K562 (cell line): ENCODE measurements around the gene GPN1.
A peak's percentile ranks its signal among the peaks of the same experiment; 100 is the strongest.

Experiments used
- FOXA3 ChIP-seq, 2 experiments: fragments of 450-650 bp in 1 of 2; sonication (generic) in 1 of 2; formaldehyde crosslinking; IDR thresholded peaks in 1 of 2; conservative IDR thresholded peaks in 1 of 2; 2 replicates each; pipeline versions ENCODE4 v1.4.0 to v1.8.0; 2020 to 2022; ENCODE audit warnings: mild to moderate bottlenecking in 2 of 2, missing genetic modification reagents in 1 of 2
- IRF2 ChIP-seq: sonication (generic); formaldehyde crosslinking; IDR thresholded peaks from 2 replicates; pipeline ENCODE4 v1.8.1; 2022; ENCODE audit warnings: mild to moderate bottlenecking, missing genetic modification reagents
- JUND ChIP-seq, 2 experiments: IDR thresholded peaks; 2 replicates in 1 of 2; 3 replicates in 1 of 2; pipeline ENCODE4 v1.6.1; 2011; ENCODE audit warnings: borderline replicate concordance in 2 of 2, low read depth in 2 of 2, low read length in 2 of 2, improper control_type of control experiment in 1 of 2, missing biosample characterization in 1 of 2, missing genetic modification characterization in 1 of 2, missing genetic modification reagents in 1 of 2
- POLR2A ChIP-seq: fragments of 450-650 bp; conservative IDR thresholded peaks from 2 replicates; pipeline ENCODE4 v1.6.1; 2016
- RBM22 ChIP-seq: fragments of 200-400 bp; formaldehyde crosslinking; IDR thresholded peaks from 2 replicates; pipeline ENCODE4 v1.6.1; 2018; ENCODE audit warnings: low read length, low read depth; ENCODE audit not compliant: poor library complexity, severe bottlenecking
- SPI1 ChIP-seq: IDR thresholded peaks from 2 replicates; pipeline ENCODE4 v1.6.1; 2011; ENCODE audit warnings: low read depth, low read length, control low read depth, borderline replicate concordance
- TBP ChIP-seq: optimal IDR thresholded peaks from 2 replicates; pipeline ENCODE3; 2011; ENCODE audit warnings: low read depth, low read length, improper control_type of control experiment
- ZNF584 ChIP-seq: fragments of 200-800 bp; sonication (Bioruptor generic); IDR thresholded peaks from 2 replicates; pipeline ENCODE4 v1.6.1; 2016; ENCODE audit warnings: low read depth, mild to moderate bottlenecking, missing genetic modification characterization, missing compliant biosample characterization
- TF ChIP-seq, protein P1 (sequence below): fragments of 450-650 bp; IDR thresholded peaks from 2 replicates; pipeline ENCODE4 v1.6.1; 2016; ENCODE audit warnings: low read depth
- TF ChIP-seq, protein P2 (sequence below): conservative IDR thresholded peaks from 2 replicates; pipeline ENCODE4 v1.6.1; 2011; ENCODE audit warnings: low read depth, mild to moderate bottlenecking, low read length; ENCODE audit not compliant: control insufficient read depth

DNA sequence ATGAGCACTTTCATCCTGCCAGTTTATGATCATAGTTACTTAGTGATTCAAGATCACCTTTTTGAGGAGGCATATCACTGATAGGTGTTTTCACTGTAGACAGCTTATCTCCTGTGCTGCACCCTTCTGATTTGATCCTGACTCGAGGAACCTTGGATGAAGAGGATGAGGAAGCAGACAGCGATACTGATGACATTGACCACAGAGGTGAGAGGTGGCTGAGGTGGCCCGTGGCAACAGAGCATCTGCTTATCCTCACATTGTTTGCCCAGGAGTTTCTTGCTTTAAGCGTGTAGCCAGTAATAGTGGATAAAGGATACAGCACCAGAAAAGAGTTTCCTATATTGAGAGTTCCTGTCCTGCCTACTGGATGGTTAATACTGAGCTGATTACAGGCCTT lies 18.9 kb downstream of the GPN1 start:
- TF ChIP-seq TBP: no peak
- TF ChIP-seq, protein P1, sequence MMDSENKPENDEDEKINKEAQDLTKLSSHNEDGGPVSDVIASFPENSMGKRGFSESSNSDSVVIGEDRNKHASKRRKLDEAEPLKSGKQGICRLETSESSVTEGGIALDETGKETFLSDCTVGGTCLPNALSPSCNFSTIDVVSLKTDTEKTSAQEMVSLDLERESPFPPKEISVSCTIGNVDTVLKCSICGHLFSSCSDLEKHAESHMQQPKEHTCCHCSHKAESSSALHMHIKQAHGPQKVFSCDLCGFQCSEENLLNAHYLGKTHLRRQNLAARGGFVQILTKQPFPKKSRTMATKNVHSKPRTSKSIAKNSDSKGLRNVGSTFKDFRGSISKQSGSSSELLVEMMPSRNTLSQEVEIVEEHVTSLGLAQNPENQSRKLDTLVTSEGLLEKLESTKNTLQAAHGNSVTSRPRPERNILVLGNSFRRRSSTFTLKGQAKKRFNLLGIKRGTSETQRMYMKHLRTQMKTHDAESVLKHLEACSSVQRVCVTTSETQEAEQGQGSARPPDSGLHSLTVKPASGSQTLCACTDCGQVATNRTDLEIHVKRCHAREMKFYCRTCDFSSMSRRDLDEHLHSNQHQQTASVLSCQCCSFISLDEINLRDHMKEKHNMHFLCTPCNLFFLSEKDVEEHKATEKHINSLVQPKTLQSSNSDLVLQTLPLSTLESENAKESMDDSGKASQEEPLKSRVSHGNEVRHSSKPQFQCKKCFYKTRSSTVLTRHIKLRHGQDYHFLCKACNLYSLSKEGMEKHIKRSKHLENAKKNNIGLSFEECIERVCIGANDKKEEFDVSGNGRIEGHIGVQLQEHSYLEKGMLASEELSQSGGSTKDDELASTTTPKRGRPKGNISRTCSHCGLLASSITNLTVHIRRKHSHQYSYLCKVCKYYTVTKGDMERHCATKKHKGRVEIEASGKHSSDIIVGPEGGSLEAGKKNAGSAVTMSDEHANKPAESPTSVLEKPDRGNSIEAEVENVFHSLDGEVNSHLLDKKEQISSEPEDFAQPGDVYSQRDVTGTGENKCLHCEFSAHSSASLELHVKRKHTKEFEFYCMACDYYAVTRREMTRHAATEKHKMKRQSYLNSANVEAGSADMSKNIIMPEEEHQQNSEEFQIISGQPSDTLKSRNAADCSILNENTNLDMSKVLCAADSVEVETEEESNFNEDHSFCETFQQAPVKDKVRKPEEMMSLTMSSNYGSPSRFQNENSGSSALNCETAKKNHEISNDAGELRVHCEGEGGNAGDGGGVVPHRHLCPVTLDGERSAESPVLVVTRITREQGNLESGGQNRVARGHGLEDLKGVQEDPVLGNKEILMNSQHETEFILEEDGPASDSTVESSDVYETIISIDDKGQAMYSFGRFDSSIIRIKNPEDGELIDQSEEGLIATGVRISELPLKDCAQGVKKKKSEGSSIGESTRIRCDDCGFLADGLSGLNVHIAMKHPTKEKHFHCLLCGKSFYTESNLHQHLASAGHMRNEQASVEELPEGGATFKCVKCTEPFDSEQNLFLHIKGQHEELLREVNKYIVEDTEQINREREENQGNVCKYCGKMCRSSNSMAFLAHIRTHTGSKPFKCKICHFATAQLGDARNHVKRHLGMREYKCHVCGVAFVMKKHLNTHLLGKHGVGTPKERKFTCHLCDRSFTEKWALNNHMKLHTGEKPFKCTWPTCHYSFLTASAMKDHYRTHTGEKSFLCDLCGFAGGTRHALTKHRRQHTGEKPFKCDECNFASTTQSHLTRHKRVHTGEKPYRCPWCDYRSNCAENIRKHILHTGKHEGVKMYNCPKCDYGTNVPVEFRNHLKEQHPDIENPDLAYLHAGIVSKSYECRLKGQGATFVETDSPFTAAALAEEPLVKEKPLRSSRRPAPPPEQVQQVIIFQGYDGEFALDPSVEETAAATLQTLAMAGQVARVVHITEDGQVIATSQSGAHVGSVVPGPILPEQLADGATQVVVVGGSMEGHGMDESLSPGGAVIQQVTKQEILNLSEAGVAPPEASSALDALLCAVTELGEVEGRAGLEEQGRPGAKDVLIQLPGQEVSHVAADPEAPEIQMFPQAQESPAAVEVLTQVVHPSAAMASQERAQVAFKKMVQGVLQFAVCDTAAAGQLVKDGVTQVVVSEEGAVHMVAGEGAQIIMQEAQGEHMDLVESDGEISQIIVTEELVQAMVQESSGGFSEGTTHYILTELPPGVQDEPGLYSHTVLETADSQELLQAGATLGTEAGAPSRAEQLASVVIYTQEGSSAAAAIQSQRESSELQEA: no peak
- TF ChIP-seq IRF2 (CRISPR knock-in tag): no peak
- TF ChIP-seq SPI1: no peak
- TF ChIP-seq RBM22: no peak
- no peak for TF ChIP-seq POLR2A
- TF ChIP-seq JUND (IDR thresholded peaks at IDR 0.05; ENCODE audit: borderline replicate concordance, low read depth, low read length): no peak
- no peak for TF ChIP-seq JUND (tag; IDR thresholded peaks at IDR 0.05; ENCODE audit: borderline replicate concordance, low read depth, low read length)
- TF ChIP-seq, protein P2, sequence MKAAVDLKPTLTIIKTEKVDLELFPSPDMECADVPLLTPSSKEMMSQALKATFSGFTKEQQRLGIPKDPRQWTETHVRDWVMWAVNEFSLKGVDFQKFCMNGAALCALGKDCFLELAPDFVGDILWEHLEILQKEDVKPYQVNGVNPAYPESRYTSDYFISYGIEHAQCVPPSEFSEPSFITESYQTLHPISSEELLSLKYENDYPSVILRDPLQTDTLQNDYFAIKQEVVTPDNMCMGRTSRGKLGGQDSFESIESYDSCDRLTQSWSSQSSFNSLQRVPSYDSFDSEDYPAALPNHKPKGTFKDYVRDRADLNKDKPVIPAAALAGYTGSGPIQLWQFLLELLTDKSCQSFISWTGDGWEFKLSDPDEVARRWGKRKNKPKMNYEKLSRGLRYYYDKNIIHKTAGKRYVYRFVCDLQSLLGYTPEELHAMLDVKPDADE: no peak
- peak in 1 of 2 experiments; percentile 67; a peak in 1 of 4 replicates for TF ChIP-seq FOXA3 (CRISPR knock-in tag; conservative IDR thresholded peaks at IDR 0.05 in 1 of 2, IDR thresholded peaks at IDR 0.05 in 1 of 2)
- no peak for TF ChIP-seq ZNF584 (CRISPR knock-in tag)
